Measurements from ENCODE around the gene ATG16L2. TPM values are rescaled to one million over a fixed set of nuclear protein-coding genes. Genes with fewer than 3 reads are reported as not detected.
"Not testable (repeated sequence)": the region's sequence is repeated elsewhere in the genome, so short reads cannot be mapped to it uniquely, and the experiment has no call there.

Gene ATG16L2
- total RNA-seq, 1 donor from 2014 or later, result 110 TPM

GRCh38 chr11:72821920-72822799, 7.9 kb downstream of the ATG16L2 start:
- intact Hi-C loops (cut with micrococcal nuclease), result no loop called here

- intact Hi-C loops (cut with micrococcal nuclease), result no loop called here
These were observed 9.0 kb downstream of the ATG16L2 start for GRCh38 chr11:72823105-72823804.

- intact Hi-C loops (cut with micrococcal nuclease), result no loop called here
These were observed 9.8 kb downstream of the ATG16L2 start for GRCh38 chr11:72824020-72824419.

- intact Hi-C loops (cut with micrococcal nuclease), result no loop called here
These were observed 10.7 kb downstream of the ATG16L2 start for GRCh38 chr11:72824811-72825505.

GRCh38 chr11:72825661-72826060, 11.4 kb downstream of the ATG16L2 start:
- intact Hi-C loops (cut with micrococcal nuclease), result no loop called here

- intact Hi-C loops (cut with micrococcal nuclease), result no loop called here
These were observed 12.2 kb downstream of the ATG16L2 start for GRCh38 chr11:72826191-72826941.

- intact Hi-C loops (cut with micrococcal nuclease), result no loop called here
These were observed 12.8 kb downstream of the ATG16L2 start for GRCh38 chr11:72826942-72827480.

- intact Hi-C loops (cut with micrococcal nuclease), result not testable (repeated sequence)
These were observed 13.4 kb downstream of the ATG16L2 start for GRCh38 chr11:72827656-72828055.

GRCh38 chr11:72828081-72828567, 13.9 kb downstream of the ATG16L2 start:
- intact Hi-C loops (cut with micrococcal nuclease), result no loop called here

- intact Hi-C loops (cut with micrococcal nuclease), result no loop called here
These were observed 14.5 kb downstream of the ATG16L2 start for GRCh38 chr11:72828692-72829101.

- intact Hi-C loops (cut with micrococcal nuclease), result no loop called here
These were observed 15.0 kb downstream of the ATG16L2 start for GRCh38 chr11:72829178-72829577.

GRCh38 chr11:72829884-72830533, 15.8 kb downstream of the ATG16L2 start:
- intact Hi-C loops (cut with micrococcal nuclease), result no loop called here

- intact Hi-C loops (cut with micrococcal nuclease), result loop anchor here (1.0 kb wide), 1 partner anchor 347 kb away; no protein-coding TSS in a partner anchor
These were observed 17.5 kb downstream of the ATG16L2 start for GRCh38 chr11:72831521-72832300.

- intact Hi-C loops (cut with micrococcal nuclease), result no loop called here
These were observed 18.3 kb downstream of the ATG16L2 start for GRCh38 chr11:72832301-72833082.

- intact Hi-C loops (cut with micrococcal nuclease), result no loop called here
These were observed 19.0 kb downstream of the ATG16L2 start for GRCh38 chr11:72833083-72833733.

- intact Hi-C loops (cut with micrococcal nuclease), result no loop called here
These were observed 19.7 kb downstream of the ATG16L2 start for GRCh38 chr11:72833811-72834493.

GRCh38 chr11:72834905-72835304, 20.7 kb downstream of the ATG16L2 start:
- intact Hi-C loops (cut with micrococcal nuclease), result no loop called here
